ENCODE data around the gene PLB1. TPM values are rescaled to one million over a fixed set of nuclear protein-coding genes. Genes with fewer than 3 reads are reported as not detected.
A peak's percentile ranks its signal among the peaks of the same experiment; 100 is the strongest.

Gene PLB1
- polyA plus RNA-seq, 3 donors, result 20.2 to 35.8 (median 23.9) TPM

DNA sequence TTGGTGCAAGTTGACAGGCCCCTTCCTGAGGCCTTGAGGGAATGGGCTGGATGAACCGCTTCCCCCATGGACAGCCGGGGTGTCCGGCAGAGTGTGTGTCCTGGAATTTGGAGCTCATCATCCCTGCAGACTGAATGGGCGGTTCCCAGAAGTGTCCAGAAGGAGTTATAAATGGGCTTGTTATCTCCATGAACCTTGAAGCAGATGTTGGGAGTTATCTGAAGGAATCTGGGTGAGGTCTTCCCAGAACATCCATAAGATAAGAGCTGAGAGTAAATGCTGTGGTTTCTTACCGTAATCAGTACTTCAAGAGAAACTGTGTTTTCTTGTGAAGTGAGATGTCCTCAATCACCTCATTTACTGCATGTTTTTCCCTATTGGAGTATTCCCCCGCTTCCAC is 21.1 kb downstream of the PLB1 start:
- Histone ChIP-seq H3K9ac (ENCODE audit: insufficient read depth, low read length, poor library complexity, severe bottlenecking) (no peak overlapping the region), H3K27me3 (ENCODE audit: control insufficient read depth in 2 of 2, insufficient read depth in 2 of 2, low read length in 2 of 2) (peaks cover 0 to 4% of the 10 kb centered on the region in 2 donors), H3K27ac (ENCODE audit: low read depth in 1 of 2, low read length in 2 of 2) (no peak overlapping the region), H3K4me2 (replicated peaks; ENCODE audit: extremely low read depth, low read length, poor library complexity, severe bottlenecking) (no peak overlapping the region), H3K79me2 (ENCODE audit: insufficient read depth, low read length) (no peaks in the 10 kb centered on the region), H4K20me1 (ENCODE audit: insufficient read depth, low read length) (no peaks in the 10 kb centered on the region), H2AFZ (ENCODE audit: insufficient read depth, low read depth, low read length, poor library complexity, severe bottlenecking) (no peak overlapping the region), H3K4me1 (ENCODE audit: control insufficient read depth in 1 of 2, insufficient read depth in 2 of 2, low read length in 2 of 2) (no peaks in the 10 kb centered on the region), H3K36me3 (replicated peaks in 1 of 2; ENCODE audit: control insufficient read depth in 1 of 2, insufficient read depth in 2 of 2, low read length in 2 of 2) (no peaks in the 10 kb centered on the region), H3K4me3 (replicated peaks in 1 of 3; ENCODE audit: low read depth in 2 of 3, low read length in 3 of 3) (no peak overlapping the region), H3K9me3 (replicated peaks in 1 of 2; ENCODE audit: control insufficient read depth in 1 of 2, insufficient read depth in 1 of 2, low read length in 2 of 2) (no peaks in the 10 kb centered on the region)
- Mint-ChIP-seq H3K36me3 (no peaks in the 10 kb centered on the region), H3K9me3 (peaks cover 2 to 13% (median 9%) of the 10 kb centered on the region in 7 donors), H3K27me3 (ENCODE audit: low read depth in 3 of 3) (peaks cover 3 to 24% (median 14%) of the 10 kb centered on the region in 3 donors), H3K4me1 (no peaks in the 10 kb centered on the region), H3K27ac (peak overlapping the region in 1 of 7 donors; percentile 73), H3K4me3 (no peak overlapping the region)
- whole genome bisulfite sequencing (ENCODE audit: insufficient coverage), result 100% methylated on average over 3 of the region's 6 CpGs
- DNase-seq, result no peak
- TF ChIP-seq CTCF (IDR thresholded peaks at IDR 0.05), result no peak
- intact Hi-C loops (cut with micrococcal nuclease), result no loop called here

GRCh38 chr2:28521663-28522062 is 25.8 kb downstream of the PLB1 start:
- Histone ChIP-seq H3K27ac (ENCODE audit: low read depth in 1 of 2, low read length in 2 of 2) (no peak overlapping the region), H3K9me3 (replicated peaks in 1 of 2; ENCODE audit: control insufficient read depth in 1 of 2, insufficient read depth in 1 of 2, low read length in 2 of 2) (no peaks in the 10 kb centered on the region), H3K36me3 (replicated peaks in 1 of 2; ENCODE audit: control insufficient read depth in 1 of 2, insufficient read depth in 2 of 2, low read length in 2 of 2) (no peaks in the 10 kb centered on the region), H3K9ac (ENCODE audit: insufficient read depth, low read length, poor library complexity, severe bottlenecking) (no peak overlapping the region), H2AFZ (ENCODE audit: insufficient read depth, low read depth, low read length, poor library complexity, severe bottlenecking) (no peak overlapping the region), H3K27me3 (ENCODE audit: control insufficient read depth in 2 of 2, insufficient read depth in 2 of 2, low read length in 2 of 2) (no peaks in the 10 kb centered on the region), H3K4me3 (replicated peaks in 1 of 3; ENCODE audit: low read depth in 2 of 3, low read length in 3 of 3) (no peak overlapping the region), H4K20me1 (ENCODE audit: insufficient read depth, low read length) (no peaks in the 10 kb centered on the region), H3K79me2 (ENCODE audit: insufficient read depth, low read length) (no peaks in the 10 kb centered on the region), H3K4me1 (ENCODE audit: control insufficient read depth in 1 of 2, insufficient read depth in 2 of 2, low read length in 2 of 2) (no peaks in the 10 kb centered on the region), H3K4me2 (replicated peaks; ENCODE audit: extremely low read depth, low read length, poor library complexity, severe bottlenecking) (no peak overlapping the region)
- WGBS (ENCODE audit: insufficient coverage), result 34% methylated on average over 3 of the region's 3 CpGs
- DNase-seq, result no peak
- TF ChIP-seq CTCF (IDR thresholded peaks at IDR 0.05), result no peak
- Mint-ChIP-seq H3K27ac (peak overlapping the region in 1 of 7 donors; percentile 26), H3K36me3 (no peaks in the 10 kb centered on the region), H3K4me1 (peaks cover 2% of the 10 kb centered on the region), H3K27me3 (ENCODE audit: low read depth in 3 of 3) (peaks cover 2 to 16% (median 9%) of the 10 kb centered on the region in 3 donors), H3K9me3 (peaks cover 0 to 3% (median 0%) of the 10 kb centered on the region in 7 donors), H3K4me3 (no peak overlapping the region)
- intact Hi-C loops (cut with micrococcal nuclease), result no loop called here
